Measurements from ENCODE around the gene LBH.
A peak's percentile ranks its signal among the peaks of the same experiment; 100 is the strongest.

DNA sequence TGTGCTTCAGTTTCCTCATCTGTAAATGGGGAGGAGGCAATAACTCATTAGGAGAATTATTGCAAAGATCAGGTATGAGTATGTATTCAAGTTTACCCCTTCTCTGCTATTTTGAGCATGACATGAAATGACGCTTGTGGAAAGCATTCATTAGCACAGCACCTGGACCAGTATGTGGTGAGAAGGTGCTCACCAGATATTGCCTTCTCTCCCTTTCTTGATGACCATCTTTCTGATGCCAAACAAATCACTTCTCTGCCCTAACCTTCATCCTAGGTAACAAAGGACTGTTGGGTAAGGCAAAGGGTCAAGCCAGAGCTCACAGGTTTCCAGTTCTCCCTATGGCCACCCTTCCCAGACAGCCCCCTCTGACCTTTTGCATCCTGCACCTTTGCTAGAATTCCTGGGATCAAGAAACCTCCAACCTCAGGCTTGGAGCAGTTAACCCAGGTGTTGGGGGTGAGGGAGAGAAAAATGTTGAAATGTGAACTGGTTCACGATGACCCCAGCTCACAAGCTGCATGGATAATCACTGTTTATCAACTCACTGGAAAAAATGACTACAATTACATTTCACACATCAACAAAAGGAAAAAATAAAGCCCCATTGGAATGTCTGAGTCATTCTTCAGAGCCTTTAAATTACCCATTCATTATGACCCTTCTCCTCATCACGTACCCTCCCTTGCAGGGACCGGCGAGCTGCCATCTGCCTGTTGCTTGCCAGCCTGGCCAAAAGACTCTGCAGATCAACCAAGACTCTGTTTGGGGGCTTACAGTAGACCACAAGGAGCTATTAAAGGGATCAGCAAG lies 41.6 kb downstream of the LBH start:
- TF ChIP-seq POLR2AphosphoS5 (IDR thresholded peaks at IDR 0.05) (peak in 1 of 3 donors; percentile 3), POLR2A (IDR thresholded peaks at IDR 0.05) (no peak)
